M059J (cell line): ENCODE results near the gene NID2. TPM values are rescaled to one million over a fixed set of nuclear protein-coding genes. Genes with fewer than 3 reads are reported as not detected.

Experiments
- DNase-seq: peaks from one replicate; pipeline ENCODE4 v3.0.0-alpha.2; 2012; ENCODE audit warnings: low read depth
- total RNA-seq: library from RNA; depleted of rRNA; stranded (reverse); fragments of >200 nt; shearing (Covaris generic); gene quantifications from 2 replicates; pipeline ENCODE4 v1.2.3, GENCODE V29; 2014

NID2 gene
- total RNA-seq, 1 experiment from 2014 or later: 69.9 TPM

DNA sequence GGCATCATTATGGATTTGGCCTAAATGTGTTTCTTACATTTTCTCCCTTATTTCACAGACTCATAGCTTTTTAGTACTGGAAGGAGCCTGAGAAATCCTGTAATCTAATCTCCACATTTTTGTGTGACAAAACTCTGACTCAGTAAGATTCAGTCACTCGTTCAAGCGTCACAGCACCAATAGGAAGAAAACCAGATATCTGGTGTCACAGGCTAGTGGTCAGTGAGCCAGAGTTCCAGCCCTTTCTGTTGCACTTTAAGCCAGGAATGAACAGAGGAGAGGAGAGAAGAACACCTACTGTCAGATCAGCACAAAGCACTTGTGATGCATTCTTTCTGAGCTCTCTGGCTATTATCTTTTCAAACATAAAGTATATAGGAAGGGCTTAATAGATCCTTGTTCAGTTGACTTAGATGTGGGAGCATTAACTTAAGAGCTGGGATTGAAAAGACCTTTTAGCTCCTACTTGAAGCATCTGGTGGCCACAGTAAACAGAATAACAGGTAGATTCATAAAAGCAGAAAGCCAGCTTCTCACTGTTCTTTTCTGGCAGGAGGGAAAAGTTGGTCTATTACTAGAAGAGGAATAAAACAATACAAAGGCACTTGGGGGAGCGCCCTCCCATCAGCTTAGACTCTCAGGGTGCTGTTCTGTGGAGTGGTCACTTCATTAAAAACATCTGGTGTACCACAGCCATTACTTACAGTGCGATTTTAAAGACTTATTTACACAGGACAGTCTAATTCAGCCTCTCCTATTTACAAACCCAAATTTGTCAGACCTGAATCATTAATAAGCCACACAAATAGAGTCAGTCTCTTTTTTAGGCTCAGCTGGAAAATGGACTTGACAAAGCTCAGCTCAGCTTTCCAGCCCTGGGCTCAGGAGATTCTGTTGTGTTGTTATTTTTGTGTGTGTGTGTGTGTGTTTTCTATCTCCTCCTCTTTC lies 12.2 kb upstream of the NID2 start:
- DNase-seq: peak; percentile 96

GRCh38 chr14:52080158-52080800 lies 11.4 kb upstream of the NID2 start:
- peak; percentile 78 for DNase-seq

DNA sequence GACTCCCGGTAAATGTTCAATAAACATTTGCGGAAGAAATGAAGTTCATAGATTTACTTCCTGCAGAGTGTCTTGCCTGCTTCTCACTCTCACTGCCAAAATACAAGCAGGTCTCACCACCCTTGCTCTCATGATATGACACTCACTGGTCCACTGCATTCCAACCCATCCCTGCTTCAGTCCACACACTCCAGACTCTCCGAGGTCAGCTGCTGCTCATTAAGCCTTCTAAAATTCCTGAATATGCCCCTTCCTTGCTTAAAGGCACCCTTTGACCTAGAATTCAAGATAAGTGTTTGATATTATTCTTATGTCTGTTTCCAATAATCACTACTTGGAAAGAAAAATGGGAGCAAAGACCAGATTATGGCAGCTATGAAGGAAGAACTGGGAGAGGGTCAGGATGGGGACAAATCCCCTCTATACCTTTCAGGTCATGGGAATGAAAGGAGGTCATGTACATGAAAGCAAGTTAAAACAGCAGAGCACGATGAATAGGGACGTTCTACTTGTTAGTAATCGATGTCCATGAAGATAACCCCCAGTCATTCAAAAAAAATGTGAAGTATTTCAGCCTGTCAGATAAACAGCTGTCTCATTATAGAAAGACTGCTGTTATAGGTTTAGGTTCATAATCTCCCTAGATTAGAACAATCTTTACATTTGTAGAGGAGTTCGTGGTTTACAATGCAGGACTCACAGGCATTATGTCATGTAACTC lies 10.5 kb upstream of the NID2 start:
- DNase-seq: peak; percentile 60

DNA sequence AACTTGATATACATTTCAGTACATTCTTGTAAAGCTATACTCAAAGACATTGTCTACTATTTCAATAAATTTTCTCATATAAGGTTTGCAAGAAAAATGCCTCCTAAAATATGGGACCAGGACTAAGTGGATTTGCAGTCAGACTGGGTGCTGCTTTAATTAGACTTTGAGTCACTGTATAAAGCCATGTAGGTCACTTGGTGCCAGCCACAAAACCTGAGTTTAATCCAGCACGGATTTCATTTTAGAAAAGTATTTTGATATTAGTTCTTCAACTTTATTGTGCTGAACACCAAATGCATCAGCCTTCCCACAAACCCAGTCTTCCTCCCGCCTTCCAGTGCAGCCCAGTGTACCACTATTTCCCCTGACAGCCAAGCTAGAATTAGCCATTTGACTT lies 9.9 kb upstream of the NID2 start:
- DNase-seq: peak; percentile 49

GRCh38 chr14:52078095-52078531 lies 9.3 kb upstream of the NID2 start:
- peak; percentile 62 for DNase-seq

- DNase-seq: peak; percentile 59
These were observed 8.6 kb upstream of the NID2 start for GRCh38 chr14:52077256-52077979.

GRCh38 chr14:52076334-52076733 lies 7.5 kb upstream of the NID2 start:
- peak; percentile 88 for DNase-seq

DNA sequence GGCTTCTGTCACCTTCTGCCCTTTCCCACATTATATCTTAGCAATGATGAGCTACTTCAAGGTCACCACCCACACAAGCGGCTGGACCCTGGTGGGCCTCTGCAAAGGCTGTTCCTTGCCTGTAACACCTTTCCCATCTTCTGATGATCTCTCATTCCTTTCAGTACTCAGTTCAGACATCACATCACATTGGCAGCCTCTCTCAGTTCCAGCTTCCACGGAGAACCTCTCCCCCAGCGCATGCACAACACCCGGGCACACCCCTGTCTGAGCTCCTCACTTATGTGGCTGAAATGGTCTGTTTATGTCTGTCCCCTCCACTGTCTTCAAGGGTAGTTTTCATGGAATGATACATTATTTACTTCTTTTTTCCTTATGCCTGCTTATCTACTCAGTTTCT lies 6.5 kb upstream of the NID2 start:
- no peak for DNase-seq

GRCh38 chr14:52073251-52073650 lies 4.4 kb upstream of the NID2 start:
- DNase-seq: no peak

- DNase-seq: no peak
These were observed 3.5 kb upstream of the NID2 start for GRCh38 chr14:52072266-52072780.

- DNase-seq: peak; percentile 51
These were observed 2.8 kb upstream of the NID2 start for GRCh38 chr14:52071675-52072074.

GRCh38 chr14:52070051-52070431 lies 1.2 kb upstream of the NID2 start:
- DNase-seq: no peak

GRCh38 chr14:52069307-52070050 lies 620 bp upstream of the NID2 start:
- DNase-seq: peak; percentile 73

DNA sequence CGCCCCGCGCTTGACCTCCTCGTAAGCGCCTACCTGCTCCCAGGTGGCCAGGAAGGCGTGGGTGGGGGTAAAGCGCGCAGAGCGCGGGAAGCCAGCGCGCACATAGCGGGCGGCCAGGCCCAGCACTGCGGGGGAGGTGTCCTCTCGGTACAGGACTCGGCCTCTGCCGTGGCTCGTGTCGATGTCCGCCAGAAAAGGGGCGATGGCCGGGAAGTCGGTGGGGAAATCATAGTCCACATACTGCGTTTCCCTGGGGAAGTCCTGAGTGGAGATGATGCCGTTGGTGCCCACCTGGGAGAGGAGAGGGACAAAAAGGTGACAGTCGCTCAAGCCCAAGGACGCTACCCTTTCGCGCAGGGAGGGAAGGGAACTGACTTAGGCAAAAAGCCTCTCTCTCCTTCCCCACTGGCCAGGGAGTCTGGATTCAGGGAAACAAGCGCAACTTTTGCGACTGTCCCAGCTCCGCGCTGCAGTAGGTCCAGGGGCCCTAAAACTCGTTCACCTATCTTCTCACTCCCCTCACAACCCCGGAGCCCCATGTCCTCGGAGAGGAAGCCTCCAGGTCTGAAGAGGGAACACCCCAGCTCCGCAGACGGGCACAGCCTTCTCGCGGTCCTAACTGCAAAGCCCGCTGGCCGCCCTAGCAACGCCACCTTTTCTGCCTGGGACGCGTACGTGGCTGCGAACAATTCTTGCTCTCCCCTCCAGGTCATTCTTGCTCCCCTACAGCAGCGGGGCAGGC lies 815 bp downstream of the NID2 start:
- peak; percentile 55 for DNase-seq

DNA sequence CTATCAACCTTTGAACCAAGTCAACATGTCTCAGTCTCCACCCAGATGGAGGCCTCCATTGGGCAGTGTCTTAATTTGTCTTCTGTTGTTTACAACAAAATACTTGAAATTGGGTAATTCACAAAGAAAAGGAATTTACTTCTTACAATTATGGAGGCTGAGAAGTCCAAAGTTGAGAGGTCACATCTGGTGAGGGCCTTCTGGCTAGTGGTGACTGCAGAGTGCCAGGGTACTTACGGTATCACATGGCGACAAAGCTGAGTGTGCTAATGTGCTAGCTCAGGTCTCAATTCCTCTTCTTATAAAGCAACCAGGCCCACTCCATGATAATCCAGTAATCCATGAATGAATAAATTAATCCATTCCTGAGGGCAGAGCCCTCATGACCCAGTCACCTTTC lies 4.7 kb downstream of the NID2 start:
- no peak for DNase-seq

GRCh38 chr14:52063052-52063462 lies 5.8 kb downstream of the NID2 start:
- no peak for DNase-seq

GRCh38 chr14:52061890-52062289 lies 7.0 kb downstream of the NID2 start:
- no peak for DNase-seq

DNA sequence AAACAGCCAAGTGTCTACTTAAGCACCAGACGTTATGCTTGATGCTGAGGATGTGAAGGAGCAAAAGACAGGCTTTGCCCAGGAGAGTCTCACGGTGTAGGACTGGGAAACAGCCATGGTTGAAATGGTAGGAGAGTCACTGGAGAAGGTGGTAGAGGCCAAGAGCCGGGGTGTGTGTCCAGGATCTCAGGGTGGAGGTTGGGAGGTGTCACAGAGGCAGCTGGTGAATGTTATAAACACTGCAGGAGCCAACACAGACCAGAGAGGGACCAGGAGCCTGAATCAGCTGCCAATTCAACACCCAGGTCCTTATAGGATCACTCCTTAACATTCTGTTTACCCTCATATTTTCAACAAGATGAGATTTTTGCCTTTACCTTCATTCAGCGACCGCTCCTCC lies 7.5 kb downstream of the NID2 start:
- DNase-seq: no peak

DNA sequence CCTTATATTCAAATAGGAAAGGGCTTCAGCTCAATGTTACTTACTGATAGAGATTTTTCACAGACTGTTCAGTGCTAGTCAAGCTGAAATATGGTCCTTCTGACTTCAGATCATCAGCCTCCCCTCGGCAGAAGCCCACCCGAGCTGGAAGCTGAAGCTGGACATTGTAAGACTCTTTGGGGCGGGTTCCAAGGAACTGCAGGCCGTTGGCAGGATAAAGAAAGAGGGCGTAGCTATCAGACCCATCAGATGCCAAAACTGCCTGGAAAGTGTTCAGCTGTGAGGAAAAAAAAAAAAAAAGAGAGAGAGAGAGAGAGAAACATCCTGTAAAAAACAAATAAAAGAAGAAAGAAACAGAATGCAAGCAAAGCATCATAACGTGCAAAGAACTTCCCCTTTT lies 8.8 kb downstream of the NID2 start:
- DNase-seq: no peak

DNA sequence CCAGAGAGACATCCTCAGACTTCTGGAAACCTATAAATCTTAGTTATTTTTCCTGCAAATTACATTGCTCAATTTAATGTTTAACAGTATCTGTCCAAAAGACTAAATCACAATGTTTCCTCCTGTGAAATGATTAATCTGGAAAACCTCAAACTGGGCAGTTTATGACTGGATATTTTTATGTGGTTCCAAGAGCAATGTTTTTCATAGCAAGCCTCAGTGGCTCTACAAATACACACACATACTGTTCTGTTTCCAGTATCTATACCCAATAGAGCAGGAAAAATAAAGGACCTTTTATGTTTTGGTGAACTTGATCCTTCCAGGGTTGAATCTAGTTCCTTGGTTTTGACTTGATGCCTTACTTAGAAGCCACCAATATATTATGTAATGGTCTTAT lies 9.2 kb downstream of the NID2 start:
- DNase-seq: no peak
